Measurements from ENCODE around the gene DIPK2B. TPM values are rescaled to one million over a fixed set of nuclear protein-coding genes. Genes with fewer than 3 reads are reported as not detected.

DIPK2B gene
- total and polyA plus RNA-seq, 2 donors, result 1.9 to 3.9 TPM

- no peak for DNase-seq (ENCODE audit: low read depth in 6 of 9, low spot score in 9 of 9)
- H3K27ac ChIP-seq (ENCODE audit: low read depth in 1 of 2, low read length in 1 of 2), result no peak overlapping the region
- no peaks in the 10 kb centered on the region for H3K4me1 ChIP-seq (ENCODE audit: control insufficient read depth in 2 of 2, insufficient read depth in 2 of 2, low read length in 2 of 2)
Observed at GRCh38 chrX:45208121-45208856, 7.6 kb upstream of the DIPK2B start.

GRCh38 chrX:45202171-45202570, 1.5 kb upstream of the DIPK2B start:
- WGBS, result 100% methylated on average over 1 of the region's 1 CpG
- Histone ChIP-seq H3K27ac (ENCODE audit: low read depth in 1 of 2, low read length in 1 of 2) (no peak overlapping the region), H3K4me3 (ENCODE audit: low read length in 2 of 2) (no peak overlapping the region), H3K36me3 (ENCODE audit: control insufficient read depth in 2 of 2, insufficient read depth in 2 of 2, low read length in 1 of 2) (no peaks in the 10 kb centered on the region), H3K9me3 (ENCODE audit: control insufficient read depth in 2 of 2, insufficient read depth in 1 of 2, low read length in 1 of 2) (no peaks in the 10 kb centered on the region), H3K4me1 (ENCODE audit: control insufficient read depth in 2 of 2, insufficient read depth in 2 of 2, low read length in 2 of 2) (no peaks in the 10 kb centered on the region), H3K27me3 (ENCODE audit: control insufficient read depth in 2 of 2, insufficient read depth in 1 of 2, low read length in 1 of 2) (peaks cover 0 to 11% of the 10 kb centered on the region in 2 donors)
- no peak for DNase-seq (ENCODE audit: low read depth in 6 of 9, low spot score in 9 of 9)

More at GRCh38 chrX:45208121-45208856, 7.6 kb upstream of the DIPK2B start:
- no peaks in the 10 kb centered on the region for H3K27me3 ChIP-seq (ENCODE audit: control insufficient read depth in 2 of 2, insufficient read depth in 1 of 2, low read length in 1 of 2)
- H3K36me3 ChIP-seq (ENCODE audit: control insufficient read depth in 2 of 2, insufficient read depth in 2 of 2, low read length in 1 of 2), result no peaks in the 10 kb centered on the region
- H3K4me3 ChIP-seq (ENCODE audit: low read length in 2 of 2), result no peak overlapping the region
- no peaks in the 10 kb centered on the region for H3K9me3 ChIP-seq (ENCODE audit: control insufficient read depth in 2 of 2, insufficient read depth in 1 of 2, low read length in 1 of 2)

- no peak overlapping the region for H3K27ac ChIP-seq (ENCODE audit: low read depth in 1 of 2, low read length in 1 of 2)
- no peaks in the 10 kb centered on the region for H3K9me3 ChIP-seq (ENCODE audit: control insufficient read depth in 2 of 2, insufficient read depth in 1 of 2, low read length in 1 of 2)
- no peaks in the 10 kb centered on the region for H3K36me3 ChIP-seq (ENCODE audit: control insufficient read depth in 2 of 2, insufficient read depth in 2 of 2, low read length in 1 of 2)
- no peak overlapping the region for H3K4me3 ChIP-seq (ENCODE audit: low read length in 2 of 2)
- no peak for DNase-seq (ENCODE audit: low read depth in 6 of 9, low spot score in 9 of 9)
- WGBS, result 98% methylated on average over 4 of the region's 4 CpGs
- H3K4me1 ChIP-seq (ENCODE audit: control insufficient read depth in 2 of 2, insufficient read depth in 2 of 2, low read length in 2 of 2), result no peaks in the 10 kb centered on the region
- H3K27me3 ChIP-seq (ENCODE audit: control insufficient read depth in 2 of 2, insufficient read depth in 1 of 2, low read length in 1 of 2), result peaks cover 0 to 11% of the 10 kb centered on the region in 2 donors
Observed at GRCh38 chrX:45198706-45199105, 2.0 kb downstream of the DIPK2B start.

GRCh38 chrX:45198301-45198700, 2.4 kb downstream of the DIPK2B start:
- 54% methylated on average over 3 of the region's 3 CpGs for WGBS
- peaks cover 0 to 11% of the 10 kb centered on the region in 2 donors for H3K27me3 ChIP-seq (ENCODE audit: control insufficient read depth in 2 of 2, insufficient read depth in 1 of 2, low read length in 1 of 2)
- H3K4me1 ChIP-seq (ENCODE audit: control insufficient read depth in 2 of 2, insufficient read depth in 2 of 2, low read length in 2 of 2), result no peaks in the 10 kb centered on the region
- no peak overlapping the region for H3K4me3 ChIP-seq (ENCODE audit: low read length in 2 of 2)
- no peaks in the 10 kb centered on the region for H3K36me3 ChIP-seq (ENCODE audit: control insufficient read depth in 2 of 2, insufficient read depth in 2 of 2, low read length in 1 of 2)
- no peak overlapping the region for H3K27ac ChIP-seq (ENCODE audit: low read depth in 1 of 2, low read length in 1 of 2)
- DNase-seq (ENCODE audit: low read depth in 6 of 9, low spot score in 9 of 9), result no peak
- no peaks in the 10 kb centered on the region for H3K9me3 ChIP-seq (ENCODE audit: control insufficient read depth in 2 of 2, insufficient read depth in 1 of 2, low read length in 1 of 2)

GRCh38 chrX:45196701-45197100, 4.0 kb downstream of the DIPK2B start:
- H3K9me3 ChIP-seq (ENCODE audit: control insufficient read depth in 2 of 2, insufficient read depth in 1 of 2, low read length in 1 of 2), result no peaks in the 10 kb centered on the region
- no peak overlapping the region for H3K27ac ChIP-seq (ENCODE audit: low read depth in 1 of 2, low read length in 1 of 2)
- no peak for DNase-seq (ENCODE audit: low read depth in 6 of 9, low spot score in 9 of 9)
- 97% methylated on average over 2 of the region's 2 CpGs for WGBS
- peaks cover 0 to 11% of the 10 kb centered on the region in 2 donors for H3K27me3 ChIP-seq (ENCODE audit: control insufficient read depth in 2 of 2, insufficient read depth in 1 of 2, low read length in 1 of 2)
- peaks cover 0 to 3% of the 10 kb centered on the region in 2 donors for H3K4me1 ChIP-seq (ENCODE audit: control insufficient read depth in 2 of 2, insufficient read depth in 2 of 2, low read length in 2 of 2)
- H3K4me3 ChIP-seq (ENCODE audit: low read length in 2 of 2), result no peak overlapping the region
- H3K36me3 ChIP-seq (ENCODE audit: control insufficient read depth in 2 of 2, insufficient read depth in 2 of 2, low read length in 1 of 2), result no peaks in the 10 kb centered on the region

- DNase-seq (ENCODE audit: low read depth in 6 of 9, low spot score in 9 of 9), result no peak
- H3K27ac ChIP-seq (ENCODE audit: low read depth in 1 of 2, low read length in 1 of 2), result no peak overlapping the region
- H3K4me3 ChIP-seq (ENCODE audit: low read length in 2 of 2), result no peak overlapping the region
- H3K4me1 ChIP-seq (ENCODE audit: control insufficient read depth in 2 of 2, insufficient read depth in 2 of 2, low read length in 2 of 2), result peaks cover 0 to 8% of the 10 kb centered on the region in 2 donors
- no peaks in the 10 kb centered on the region for H3K9me3 ChIP-seq (ENCODE audit: control insufficient read depth in 2 of 2, insufficient read depth in 1 of 2, low read length in 1 of 2)
- no peaks in the 10 kb centered on the region for H3K27me3 ChIP-seq (ENCODE audit: control insufficient read depth in 2 of 2, insufficient read depth in 1 of 2, low read length in 1 of 2)
- 85% methylated on average over 7 of the region's 7 CpGs for WGBS
- no peaks in the 10 kb centered on the region for H3K36me3 ChIP-seq (ENCODE audit: control insufficient read depth in 2 of 2, insufficient read depth in 2 of 2, low read length in 1 of 2)
Observed at GRCh38 chrX:45191820-45192409, 8.8 kb downstream of the DIPK2B start.

GRCh38 chrX:45191383-45191782, 9.3 kb downstream of the DIPK2B start:
- no peaks in the 10 kb centered on the region for H3K36me3 ChIP-seq (ENCODE audit: control insufficient read depth in 2 of 2, insufficient read depth in 2 of 2, low read length in 1 of 2)
- no peak overlapping the region for H3K27ac ChIP-seq (ENCODE audit: low read depth in 1 of 2, low read length in 1 of 2)
- 9% methylated on average over 8 of the region's 8 CpGs for WGBS

GRCh38 chrX:45187731-45188130, 12.9 kb downstream of the DIPK2B start:
- Histone ChIP-seq H3K27ac (ENCODE audit: low read depth in 1 of 2, low read length in 1 of 2) (no peak overlapping the region), H3K4me1 (ENCODE audit: control insufficient read depth in 2 of 2, insufficient read depth in 2 of 2, low read length in 2 of 2) (peaks cover 0 to 9% of the 10 kb centered on the region in 2 donors), H3K36me3 (ENCODE audit: control insufficient read depth in 2 of 2, insufficient read depth in 2 of 2, low read length in 1 of 2) (no peaks in the 10 kb centered on the region), H3K27me3 (ENCODE audit: control insufficient read depth in 2 of 2, insufficient read depth in 1 of 2, low read length in 1 of 2) (no peaks in the 10 kb centered on the region), H3K4me3 (ENCODE audit: low read length in 2 of 2) (no peak overlapping the region), H3K9me3 (ENCODE audit: control insufficient read depth in 2 of 2, insufficient read depth in 1 of 2, low read length in 1 of 2) (no peaks in the 10 kb centered on the region)
- WGBS, result 40% methylated on average over 6 of the region's 6 CpGs
- DNase-seq (ENCODE audit: low read depth in 6 of 9, low spot score in 9 of 9), result no peak

More at GRCh38 chrX:45191383-45191782, 9.3 kb downstream of the DIPK2B start:
- peak in 2 of 9 donors; percentile 1 to 31 for DNase-seq (ENCODE audit: low read depth in 6 of 9, low spot score in 9 of 9)
- no peaks in the 10 kb centered on the region for H3K9me3 ChIP-seq (ENCODE audit: control insufficient read depth in 2 of 2, insufficient read depth in 1 of 2, low read length in 1 of 2)
- H3K4me3 ChIP-seq (ENCODE audit: low read length in 2 of 2), result no peak overlapping the region
- peaks cover 0 to 9% of the 10 kb centered on the region in 2 donors for H3K4me1 ChIP-seq (ENCODE audit: control insufficient read depth in 2 of 2, insufficient read depth in 2 of 2, low read length in 2 of 2)
- H3K27me3 ChIP-seq (ENCODE audit: control insufficient read depth in 2 of 2, insufficient read depth in 1 of 2, low read length in 1 of 2), result no peaks in the 10 kb centered on the region

- Histone ChIP-seq H3K36me3 (ENCODE audit: control insufficient read depth in 2 of 2, insufficient read depth in 2 of 2, low read length in 1 of 2) (no peaks in the 10 kb centered on the region), H3K4me1 (ENCODE audit: control insufficient read depth in 2 of 2, insufficient read depth in 2 of 2, low read length in 2 of 2) (peaks cover 0 to 5% of the 10 kb centered on the region in 2 donors), H3K27ac (ENCODE audit: low read depth in 1 of 2, low read length in 1 of 2) (no peak overlapping the region), H3K4me3 (ENCODE audit: low read length in 2 of 2) (no peak overlapping the region), H3K27me3 (ENCODE audit: control insufficient read depth in 2 of 2, insufficient read depth in 1 of 2, low read length in 1 of 2) (no peaks in the 10 kb centered on the region), H3K9me3 (ENCODE audit: control insufficient read depth in 2 of 2, insufficient read depth in 1 of 2, low read length in 1 of 2) (no peaks in the 10 kb centered on the region)
- 52% methylated on average over 4 of the region's 4 CpGs for WGBS
- no peak for DNase-seq (ENCODE audit: low read depth in 6 of 9, low spot score in 9 of 9)
Observed at GRCh38 chrX:45186643-45187026, 14.0 kb downstream of the DIPK2B start.
